ENCODE results near the gene CERS4. TPM values are rescaled to one million over a fixed set of nuclear protein-coding genes. Genes with fewer than 3 reads are reported as not detected.
A peak's percentile ranks its signal among the peaks of the same experiment; 100 is the strongest.

The CERS4 gene
- total and polyA plus RNA-seq, 8 donors: 41.6 to 118 (median 67.7) TPM

DNA sequence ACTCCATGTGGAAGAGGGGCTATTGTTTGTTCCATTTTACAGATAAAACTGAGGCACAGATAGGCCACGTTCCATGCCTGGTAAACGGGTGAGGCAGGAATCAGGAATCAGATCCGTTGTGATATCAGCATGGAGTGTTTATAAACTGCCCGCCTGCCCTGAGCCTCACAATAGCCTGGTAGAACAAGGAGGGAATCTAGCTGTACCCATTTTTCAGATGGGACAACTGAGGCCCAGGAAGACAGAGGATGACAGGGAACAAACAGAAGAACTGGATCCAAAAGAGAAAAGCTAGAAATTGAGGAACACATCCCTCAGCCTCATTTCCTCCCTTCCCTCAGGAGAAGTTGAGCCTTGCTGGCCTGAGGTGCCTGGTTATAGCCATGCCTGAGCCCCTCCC lies 32.5 kb downstream of the CERS4 start:
- Histone ChIP-seq H3K9me3 (no peaks in the 10 kb centered on the region), H3K27me3 (no peaks in the 10 kb centered on the region), H3K36me3 (no peaks in the 10 kb centered on the region), H3K4me3 (no peak overlapping the region), H3K27ac (peak overlapping the region in 2 of 4 donors; percentile 92 to 94), H3K4me1 (peaks cover 0 to 43% (median 31%) of the 10 kb centered on the region in 3 donors)
- ATAC-seq (no peak), DNase-seq (no peak), FAIRE-seq (no peak)
- TF ChIP-seq, protein P1, sequence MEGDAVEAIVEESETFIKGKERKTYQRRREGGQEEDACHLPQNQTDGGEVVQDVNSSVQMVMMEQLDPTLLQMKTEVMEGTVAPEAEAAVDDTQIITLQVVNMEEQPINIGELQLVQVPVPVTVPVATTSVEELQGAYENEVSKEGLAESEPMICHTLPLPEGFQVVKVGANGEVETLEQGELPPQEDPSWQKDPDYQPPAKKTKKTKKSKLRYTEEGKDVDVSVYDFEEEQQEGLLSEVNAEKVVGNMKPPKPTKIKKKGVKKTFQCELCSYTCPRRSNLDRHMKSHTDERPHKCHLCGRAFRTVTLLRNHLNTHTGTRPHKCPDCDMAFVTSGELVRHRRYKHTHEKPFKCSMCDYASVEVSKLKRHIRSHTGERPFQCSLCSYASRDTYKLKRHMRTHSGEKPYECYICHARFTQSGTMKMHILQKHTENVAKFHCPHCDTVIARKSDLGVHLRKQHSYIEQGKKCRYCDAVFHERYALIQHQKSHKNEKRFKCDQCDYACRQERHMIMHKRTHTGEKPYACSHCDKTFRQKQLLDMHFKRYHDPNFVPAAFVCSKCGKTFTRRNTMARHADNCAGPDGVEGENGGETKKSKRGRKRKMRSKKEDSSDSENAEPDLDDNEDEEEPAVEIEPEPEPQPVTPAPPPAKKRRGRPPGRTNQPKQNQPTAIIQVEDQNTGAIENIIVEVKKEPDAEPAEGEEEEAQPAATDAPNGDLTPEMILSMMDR (IDR thresholded peaks at IDR 0.05): no peak
- intact Hi-C loops (cut with DNase I): loop anchor here in 1 of 3 donors (10.0 kb wide), 1 partner anchor 67 kb away; no protein-coding TSS in a partner anchor
- WGBS, 2 donors: 43 to 47% methylated on average over 4 of the region's 4 CpGs

DNA sequence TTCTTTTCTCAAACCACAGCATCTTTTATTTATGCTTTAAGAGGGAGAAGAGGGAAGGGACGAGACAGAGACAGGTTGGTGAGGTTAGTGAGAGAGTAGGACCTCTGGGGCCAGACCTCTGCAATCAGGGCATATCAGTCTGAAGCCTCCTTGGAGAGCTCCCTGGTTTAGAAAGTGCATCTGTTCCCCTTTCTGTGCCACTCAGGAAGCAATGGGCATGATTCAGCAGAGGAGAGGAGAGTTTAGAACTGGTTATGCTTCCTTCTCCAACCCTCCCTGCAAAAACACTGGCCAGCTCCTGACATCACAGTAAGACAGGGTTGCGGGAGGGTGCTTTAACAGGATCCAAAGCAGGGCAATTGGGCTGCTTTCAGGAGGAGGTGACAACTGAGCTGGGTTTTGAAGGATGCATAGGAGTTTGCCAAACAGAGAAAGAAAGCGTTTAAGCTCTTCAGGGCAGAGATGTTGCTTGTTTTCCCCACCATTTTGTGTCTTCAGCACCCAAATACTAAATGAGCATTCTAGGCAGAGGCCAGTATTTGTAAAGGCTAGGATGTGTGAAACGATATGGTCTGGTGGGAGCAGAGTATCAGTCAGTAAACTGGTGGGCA lies 33.1 kb downstream of the CERS4 start:
- H3K36me3 ChIP-seq: no peaks in the 10 kb centered on the region
- no peak for FAIRE-seq
- H3K27ac ChIP-seq: peak overlapping the region in 1 of 4 donors; percentile 23
- ATAC-seq: no peak
- no peaks in the 10 kb centered on the region for H3K27me3 ChIP-seq
- peaks cover 0 to 37% (median 26%) of the 10 kb centered on the region in 3 donors for H3K4me1 ChIP-seq
- no peak for DNase-seq
- H3K9me3 ChIP-seq: no peaks in the 10 kb centered on the region
- TF ChIP-seq, protein P1 (IDR thresholded peaks at IDR 0.05): no peak
- intact Hi-C loops (cut with DNase I): loop anchor here in 1 of 3 donors (10.0 kb wide), 1 partner anchor 68 kb away; no protein-coding TSS in a partner anchor
- WGBS, 2 donors: 90 to 97% methylated on average over 4 of the region's 4 CpGs
- H3K4me3 ChIP-seq: no peak overlapping the region

DNA sequence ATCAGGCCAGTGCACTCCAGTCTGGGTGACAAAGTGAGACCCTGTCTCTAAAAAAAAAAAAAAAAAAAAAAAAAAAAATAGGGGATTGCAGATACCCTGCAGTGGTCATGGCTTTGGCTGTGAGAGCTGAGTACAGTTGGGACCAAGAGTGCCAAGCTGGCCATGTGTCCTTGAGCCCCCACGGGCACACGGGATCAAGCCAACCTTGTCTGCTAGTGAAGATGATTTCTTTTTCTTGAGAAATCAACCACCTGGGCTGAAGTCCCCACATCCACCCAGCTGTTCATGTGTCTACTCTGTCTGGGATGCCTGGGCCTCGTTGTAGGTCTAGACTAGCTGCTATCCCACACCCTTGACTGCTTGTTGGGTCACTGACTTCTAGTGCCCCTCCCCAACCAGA lies 34.0 kb downstream of the CERS4 start:
- WGBS, 2 donors: 35 to 49% methylated on average over 3 of the region's 3 CpGs

DNA sequence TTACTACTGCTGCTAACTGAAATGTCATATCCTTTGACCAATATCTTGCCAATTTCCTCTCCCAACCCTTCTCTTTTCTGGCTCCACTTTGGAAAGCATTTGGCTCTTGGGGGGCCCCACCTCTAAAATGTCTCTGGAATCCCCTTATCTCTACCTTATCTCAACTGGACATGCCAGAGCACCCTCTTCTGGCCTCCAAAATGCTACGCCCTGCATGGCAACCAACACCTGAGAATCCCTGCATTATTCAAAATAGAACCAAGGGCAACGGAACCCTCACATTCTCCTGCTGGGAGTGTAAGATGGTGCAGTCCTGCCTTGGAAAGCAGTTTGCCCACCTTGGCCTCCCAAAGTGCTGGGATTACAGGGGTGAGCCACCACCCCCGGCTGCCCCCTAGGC lies 35.3 kb downstream of the CERS4 start:
- H3K9me3 ChIP-seq: no peaks in the 10 kb centered on the region
- TF ChIP-seq, protein P1 (IDR thresholded peaks at IDR 0.05): no peak
- ATAC-seq (no peak), FAIRE-seq (no peak), DNase-seq (no peak)
- no peaks in the 10 kb centered on the region for H3K27me3 ChIP-seq
- H3K27ac ChIP-seq: no peak overlapping the region
- no peak overlapping the region for H3K4me3 ChIP-seq
- 89 to 90% methylated on average over 3 of the region's 3 CpGs for WGBS, 2 donors
- no peaks in the 10 kb centered on the region for H3K36me3 ChIP-seq
- H3K4me1 ChIP-seq: peaks cover 0 to 23% (median 14%) of the 10 kb centered on the region in 3 donors
- intact Hi-C loops (cut with DNase I): loop anchor here in 1 of 3 donors (10.0 kb wide), 1 partner anchor 70 kb away; no protein-coding TSS in a partner anchor

More for the DNA sequence above, 34.0 kb downstream of the CERS4 start:
- no peak for FAIRE-seq
- ATAC-seq: no peak
- Histone ChIP-seq H3K4me3 (no peak overlapping the region), H3K36me3 (no peaks in the 10 kb centered on the region), H3K27me3 (no peaks in the 10 kb centered on the region), H3K9me3 (no peaks in the 10 kb centered on the region), H3K27ac (no peak overlapping the region), H3K4me1 (peaks cover 0 to 32% (median 20%) of the 10 kb centered on the region in 3 donors)
- intact Hi-C loops (cut with DNase I): loop anchor here in 1 of 3 donors (10.0 kb wide), 1 partner anchor 68 kb away; no protein-coding TSS in a partner anchor
- no peak for DNase-seq
- TF ChIP-seq, protein P1 (IDR thresholded peaks at IDR 0.05): no peak
